Sigmoid colon (tissue), 7 donors: Measurements from ENCODE around the gene SERPINB3. TPM values are rescaled to one million over a fixed set of nuclear protein-coding genes. Genes with fewer than 3 reads are reported as not detected.
"Not testable (repeated sequence)": the region's sequence is repeated elsewhere in the genome, so short reads cannot be mapped to it uniquely, and the experiment has no call there.

Experiments
- DNase-seq: peaks from one replicate; pipeline ENCODE4 v3.0.0-alpha.2; 2019
- H3K27ac ChIP-seq, 4 donors: fragments of 200-600 bp; sonication (generic); one replicate each; pipeline ENCODE4 v1.5.1; 2016 to 2019; ENCODE audit warnings: mild to moderate bottlenecking in 1 of 4
- H3K27me3 ChIP-seq, 3 donors: fragments of 200-600 bp; sonication (generic); one replicate each; pipeline ENCODE4 v1.5.1; 2019; ENCODE audit warnings: mild to moderate bottlenecking in 1 of 3
- H3K36me3 ChIP-seq, 4 donors: fragments of 200-600 bp; sonication (generic); one replicate each; pipeline ENCODE4 v1.5.1; 2016 to 2019
- H3K4me1 ChIP-seq, 4 donors: fragments of 200-600 bp; sonication (generic); one replicate each; pipeline ENCODE4 v1.5.1; 2017 to 2019
- H3K4me3 ChIP-seq, 4 donors: fragments of 200-600 bp; sonication (generic); one replicate each; pipeline ENCODE4 v1.5.1; 2017 to 2019; ENCODE audit warnings: mild to moderate bottlenecking in 2 of 4, moderate library complexity in 1 of 4
- H3K9me3 ChIP-seq, 4 donors: fragments of 200-600 bp in 3 of 4; sonication (generic) in 3 of 4; one replicate each; pipeline versions ENCODE4 v1.5.1 to v1.6.1; 2013 to 2019
- EP300 ChIP-seq, 4 donors: sonication (generic); formaldehyde crosslinking; IDR thresholded peaks; one replicate each; pipeline ENCODE4 v1.6.1; 2017; ENCODE audit warnings: antibody characterized with exemption in 4 of 4
- POLR2A ChIP-seq, 2 donors: fragments of 450-650 bp; IDR thresholded peaks; one replicate each; pipeline ENCODE4 v1.6.1; 2016; ENCODE audit warnings: antibody characterized with exemption in 2 of 2, mild to moderate bottlenecking in 2 of 2, moderate library complexity in 2 of 2
- POLR2AphosphoS5 ChIP-seq, 4 donors: sonication (generic); formaldehyde crosslinking; IDR thresholded peaks; one replicate each; pipeline ENCODE4 v1.6.1; 2017; ENCODE audit warnings: antibody characterized with exemption in 4 of 4
- WGBS, 2 donors: extraction: QIAGEN DNeasy Blood & Tissue Kit; methylation state at CpG; one replicate each; pipeline ENCODE4 v1.1.7; 2013; 5-methylcytosine and 5-hydroxymethylcytosine counted together
- intact Hi-C: fragments of 100-400 bp; cut with DNase I; formaldehyde crosslinking; loops from one replicate; pipeline ENCODE4 v1.15.1; 2023
- polyA plus RNA-seq, 3 donors: library from polyadenylated mRNA; stranded (reverse); fragments of 200-250 nt; gene quantifications; one replicate each; pipeline ENCODE4 v1.2.3, GENCODE V29; 2013
- total RNA-seq, 4 donors: library from RNA; depleted of rRNA; stranded (reverse); fragments of >200 nt; gene quantifications; one replicate each; pipeline ENCODE4 v1.1.0, GENCODE V29; 2016
- TF ChIP-seq, protein P1 (sequence below), 4 experiments: fragments of 450-650 bp in 3 of 4; fragments of 200-600 bp in 1 of 4; IDR thresholded peaks; one replicate each; pipeline ENCODE4 v1.5.1; 2016 to 2019; ENCODE audit warnings: antibody characterized with exemption in 4 of 4, mild to moderate bottlenecking in 3 of 4, moderate library complexity in 2 of 4
- donor health status: healthy with polysubstance abuse.
- donor health status: Bipolar disorder and iron deficiency.
- donor health status: healthy.

Gene SERPINB3
- total RNA-seq (not detected), polyA plus RNA-seq (1 to 10 TPM in 1 of 3 donors, under 1 TPM in 1, not detected in 1; 0.04 to 1.2 TPM)

DNA sequence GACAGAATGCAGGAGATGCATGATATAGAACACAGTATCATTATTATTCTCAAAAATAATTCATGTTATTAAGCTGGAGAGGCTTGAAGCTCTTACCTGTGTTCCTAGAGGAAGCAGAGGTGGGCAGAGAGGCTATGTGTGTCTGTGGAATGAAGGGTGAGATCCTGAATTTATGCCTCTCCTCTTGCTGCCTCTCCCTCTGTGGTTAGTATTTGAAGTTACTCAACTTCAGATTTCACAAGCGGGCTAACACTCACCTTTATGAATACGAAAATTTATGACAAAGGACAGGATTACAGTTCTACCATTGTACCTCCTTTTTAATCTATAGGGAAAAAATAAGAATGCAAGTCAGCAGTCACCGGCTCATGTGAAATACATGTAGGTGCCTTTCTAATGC is at the start of gene SERPINB3:
SERPINB3 (minus strand) TSS at position 144 of the 400 bp plus-strand sequence. CDS start 677 bp downstream, outside the sequence.
- DNase-seq, H3K27ac ChIP-seq, H3K27me3 ChIP-seq, intact Hi-C loops, H3K4me3 ChIP-seq, H3K9me3 ChIP-seq, H3K36me3 ChIP-seq, H3K4me1 ChIP-seq: not testable (repeated sequence)
- WGBS, 2 donors = 72 to 73% methylated on average over 2 of the region's 3 CpGs

DNA sequence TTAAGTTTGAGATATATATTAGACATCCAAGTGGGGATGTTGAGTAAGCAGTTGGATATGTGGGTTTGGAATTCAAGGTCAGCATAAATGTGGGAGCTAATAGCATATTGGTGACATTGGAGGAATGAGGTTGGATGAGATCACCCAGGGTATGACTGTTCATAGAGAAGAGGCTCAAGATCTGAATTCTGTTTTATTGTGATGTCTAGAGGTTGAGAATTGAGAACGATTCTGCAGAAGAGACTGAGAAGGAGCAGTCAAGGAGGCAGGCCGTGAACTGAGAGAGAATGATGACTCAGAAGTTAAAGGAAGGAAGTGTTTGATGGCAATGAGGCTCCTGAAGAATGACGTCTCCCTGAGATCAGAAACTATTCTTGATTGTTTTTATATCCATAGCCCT is 47.0 kb upstream of the SERPINB3 start:
- Histone ChIP-seq H3K27me3 (no peaks in the 10 kb centered on the region), H3K27ac (no peak overlapping the region), H3K9me3 (no peaks in the 10 kb centered on the region), H3K36me3 (no peaks in the 10 kb centered on the region), H3K4me3 (no peak overlapping the region), H3K4me1 (peaks cover 0 to 14% (median 0%) of the 10 kb centered on the region in 4 donors)
- WGBS, 2 donors = 60 to 68% methylated on average over 3 of the region's 3 CpGs
- TF ChIP-seq EP300 (IDR thresholded peaks at IDR 0.05) (no peak), POLR2AphosphoS5 (IDR thresholded peaks at IDR 0.05) (no peak), POLR2A (IDR thresholded peaks at IDR 0.05) (no peak)
- TF ChIP-seq, protein P1, sequence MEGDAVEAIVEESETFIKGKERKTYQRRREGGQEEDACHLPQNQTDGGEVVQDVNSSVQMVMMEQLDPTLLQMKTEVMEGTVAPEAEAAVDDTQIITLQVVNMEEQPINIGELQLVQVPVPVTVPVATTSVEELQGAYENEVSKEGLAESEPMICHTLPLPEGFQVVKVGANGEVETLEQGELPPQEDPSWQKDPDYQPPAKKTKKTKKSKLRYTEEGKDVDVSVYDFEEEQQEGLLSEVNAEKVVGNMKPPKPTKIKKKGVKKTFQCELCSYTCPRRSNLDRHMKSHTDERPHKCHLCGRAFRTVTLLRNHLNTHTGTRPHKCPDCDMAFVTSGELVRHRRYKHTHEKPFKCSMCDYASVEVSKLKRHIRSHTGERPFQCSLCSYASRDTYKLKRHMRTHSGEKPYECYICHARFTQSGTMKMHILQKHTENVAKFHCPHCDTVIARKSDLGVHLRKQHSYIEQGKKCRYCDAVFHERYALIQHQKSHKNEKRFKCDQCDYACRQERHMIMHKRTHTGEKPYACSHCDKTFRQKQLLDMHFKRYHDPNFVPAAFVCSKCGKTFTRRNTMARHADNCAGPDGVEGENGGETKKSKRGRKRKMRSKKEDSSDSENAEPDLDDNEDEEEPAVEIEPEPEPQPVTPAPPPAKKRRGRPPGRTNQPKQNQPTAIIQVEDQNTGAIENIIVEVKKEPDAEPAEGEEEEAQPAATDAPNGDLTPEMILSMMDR (IDR thresholded peaks at IDR 0.05) = no peak
- DNase-seq = no peak
- intact Hi-C loops = no loop called here

DNA sequence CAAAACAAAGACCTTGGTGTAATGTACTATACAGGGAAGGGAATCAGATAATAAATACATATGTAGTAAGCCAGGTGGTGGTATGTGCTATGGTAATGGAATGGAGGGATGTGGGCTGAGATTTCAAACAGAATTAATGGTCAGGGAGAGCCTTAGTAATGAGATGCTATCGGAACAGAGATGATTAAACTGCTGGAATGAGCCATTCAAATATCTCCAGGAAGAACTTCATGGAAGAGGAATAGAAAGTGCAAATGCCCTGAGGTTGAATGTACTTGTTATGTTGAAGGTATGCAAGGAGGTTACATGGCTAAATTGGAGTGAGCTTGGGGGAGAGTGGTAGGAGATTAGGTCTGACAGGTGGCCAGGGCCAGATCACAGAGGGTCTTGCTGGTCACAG is 46.1 kb upstream of the SERPINB3 start:
- H3K9me3 ChIP-seq = no peaks in the 10 kb centered on the region
- 90 to 95% methylated on average over 1 of the region's 1 CpG for WGBS, 2 donors
- intact Hi-C loops = no loop called here
- no peaks in the 10 kb centered on the region for H3K27me3 ChIP-seq
- no peak overlapping the region for H3K27ac ChIP-seq
- no peak for DNase-seq
- TF ChIP-seq, protein P1 (IDR thresholded peaks at IDR 0.05) = no peak
- TF ChIP-seq POLR2A (IDR thresholded peaks at IDR 0.05) = no peak
- H3K4me3 ChIP-seq = no peak overlapping the region
- H3K4me1 ChIP-seq = peaks cover 0 to 14% (median 0%) of the 10 kb centered on the region in 4 donors
- H3K36me3 ChIP-seq = no peaks in the 10 kb centered on the region

DNA sequence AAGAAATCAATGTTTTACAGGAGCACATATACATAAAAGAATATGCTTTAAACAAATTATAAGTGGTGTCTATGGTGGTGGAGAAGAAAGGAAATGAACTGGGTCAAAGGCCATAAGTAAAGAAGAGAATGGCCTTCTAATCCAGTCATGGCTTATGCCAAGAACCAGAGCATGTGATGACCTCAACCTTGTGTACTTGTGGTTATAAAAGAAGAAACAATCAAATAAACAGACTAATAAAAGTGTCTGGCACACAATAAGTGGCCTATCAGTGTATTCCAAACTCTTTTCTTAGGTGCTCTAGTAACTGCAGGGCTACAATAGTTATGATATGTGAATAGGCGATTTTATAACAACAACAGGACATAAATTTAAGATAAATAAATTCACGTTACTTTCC is 43.7 kb upstream of the SERPINB3 start:
- TF ChIP-seq EP300 (IDR thresholded peaks at IDR 0.05) (no peak), POLR2A (IDR thresholded peaks at IDR 0.05) (no peak)
- H3K27ac ChIP-seq = peak overlapping the region in 1 of 4 donors; percentile 20
- no peaks in the 10 kb centered on the region for H3K36me3 ChIP-seq
- no peak overlapping the region for H3K4me3 ChIP-seq
- intact Hi-C loops = no loop called here
- H3K4me1 ChIP-seq = peaks cover 0 to 14% (median 0%) of the 10 kb centered on the region in 4 donors
- DNase-seq = no peak
- 22 to 62% methylated on average over 2 of the region's 2 CpGs for WGBS, 2 donors
- no peaks in the 10 kb centered on the region for H3K27me3 ChIP-seq
- no peaks in the 10 kb centered on the region for H3K9me3 ChIP-seq

DNA sequence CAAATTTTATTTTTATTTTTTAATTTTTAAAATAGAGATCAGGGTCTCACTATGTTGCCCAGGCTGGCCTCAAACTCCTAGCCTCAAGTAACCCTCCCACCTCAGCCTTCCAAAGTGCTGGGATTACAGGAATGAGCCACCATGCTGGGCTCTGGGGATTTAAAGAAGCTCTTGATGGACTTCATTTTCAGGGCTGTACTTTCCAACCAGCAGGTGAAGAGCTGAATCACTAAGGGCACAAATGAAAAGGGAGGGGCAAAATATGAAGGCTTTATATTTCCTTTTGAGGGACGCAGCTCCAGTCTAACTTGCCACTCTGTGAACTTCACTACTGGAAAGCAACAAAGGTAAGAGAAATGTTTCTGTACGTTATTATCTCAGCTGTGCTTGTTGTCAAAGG is 41.0 kb upstream of the SERPINB3 start, which contains the start of gene SERPINB11:
SERPINB11 (plus strand) TSS at position 301 of the 400 bp plus-strand sequence. CDS start 7,234 bp downstream, outside the sequence.
- H3K36me3 ChIP-seq = no peaks in the 10 kb centered on the region
- intact Hi-C loops = no loop called here
- 61 to 83% methylated on average over 2 of the region's 2 CpGs for WGBS, 2 donors
- H3K9me3 ChIP-seq = no peaks in the 10 kb centered on the region
- TF ChIP-seq, protein P1 (IDR thresholded peaks at IDR 0.05) = no peak
- TF ChIP-seq EP300 (IDR thresholded peaks at IDR 0.05) (no peak), POLR2AphosphoS5 (IDR thresholded peaks at IDR 0.05) (no peak), POLR2A (IDR thresholded peaks at IDR 0.05) (no peak)
- H3K4me1 ChIP-seq = peaks cover 0 to 14% (median 0%) of the 10 kb centered on the region in 4 donors
- no peaks in the 10 kb centered on the region for H3K27me3 ChIP-seq
- no peak within 1 kb of the TSS for H3K4me3 ChIP-seq
- H3K27ac ChIP-seq = no peak within 1 kb of the TSS
- no peak for DNase-seq

DNA sequence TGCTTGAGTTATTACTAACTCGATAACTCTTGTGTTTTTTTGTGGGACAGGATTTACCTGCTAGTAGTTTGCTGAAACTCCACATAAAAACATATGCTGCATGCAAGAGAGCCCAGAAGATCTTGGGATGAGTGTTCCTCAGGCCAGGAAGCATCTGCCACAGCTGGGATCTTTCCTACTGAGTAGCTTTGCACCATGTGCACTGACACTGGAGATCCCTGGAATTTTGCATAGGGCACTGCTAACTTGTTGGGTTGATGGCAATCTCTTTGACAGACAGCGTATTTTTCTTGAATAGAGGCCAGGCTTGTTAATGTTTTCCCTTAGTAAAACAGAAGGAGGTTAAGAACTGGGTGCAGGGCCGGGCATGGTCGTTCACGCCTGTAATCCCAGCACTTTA is 40.3 kb upstream of the SERPINB3 start:
- DNase-seq = no peak
- no peaks in the 10 kb centered on the region for H3K9me3 ChIP-seq
- 37 to 72% methylated on average over 5 of the region's 5 CpGs for WGBS, 2 donors
- intact Hi-C loops = no loop called here
- TF ChIP-seq EP300 (IDR thresholded peaks at IDR 0.05) = no peak
- TF ChIP-seq POLR2A (IDR thresholded peaks at IDR 0.05) = no peak
- TF ChIP-seq, protein P1 (IDR thresholded peaks at IDR 0.05) = no peak
- H3K4me3 ChIP-seq = no peak overlapping the region
- H3K27ac ChIP-seq = no peak overlapping the region
- no peaks in the 10 kb centered on the region for H3K36me3 ChIP-seq
- no peaks in the 10 kb centered on the region for H3K27me3 ChIP-seq
- H3K4me1 ChIP-seq = peaks cover 0 to 14% (median 0%) of the 10 kb centered on the region in 4 donors
